ENCODE results near the gene CDK5RAP2. TPM values are rescaled to one million over a fixed set of nuclear protein-coding genes. Genes with fewer than 3 reads are reported as not detected.

Gene CDK5RAP2
- total and polyA plus RNA-seq, 2 donors: 27.5 to 31.9 TPM

- no peak for DNase-seq (ENCODE audit: extremely low spot score)
- Histone ChIP-seq H3K36me3 (ENCODE audit: insufficient read depth) (peaks cover 3% of the 10 kb centered on the region), H3K27ac (ENCODE audit: low read depth) (no peak overlapping the region), H3K4me3 (ENCODE audit: low read depth, low read length) (no peak overlapping the region), H3K4me1 (ENCODE audit: insufficient read depth) (no peaks in the 10 kb centered on the region)
- WGBS: 69% methylated on average over 11 of the region's 11 CpGs
Observed at GRCh38 chr9:120571443-120572257, 8.3 kb downstream of the CDK5RAP2 start.

GRCh38 chr9:120570296-120570695 lies 9.7 kb downstream of the CDK5RAP2 start:
- no peak for DNase-seq (ENCODE audit: extremely low spot score)
- WGBS: 98% methylated on average over 5 of the region's 5 CpGs
- peaks cover 3% of the 10 kb centered on the region for H3K36me3 ChIP-seq (ENCODE audit: insufficient read depth)
- H3K4me1 ChIP-seq (ENCODE audit: insufficient read depth): no peaks in the 10 kb centered on the region
- H3K27ac ChIP-seq (ENCODE audit: low read depth): no peak overlapping the region
- no peak overlapping the region for H3K4me3 ChIP-seq (ENCODE audit: low read depth, low read length)

DNA sequence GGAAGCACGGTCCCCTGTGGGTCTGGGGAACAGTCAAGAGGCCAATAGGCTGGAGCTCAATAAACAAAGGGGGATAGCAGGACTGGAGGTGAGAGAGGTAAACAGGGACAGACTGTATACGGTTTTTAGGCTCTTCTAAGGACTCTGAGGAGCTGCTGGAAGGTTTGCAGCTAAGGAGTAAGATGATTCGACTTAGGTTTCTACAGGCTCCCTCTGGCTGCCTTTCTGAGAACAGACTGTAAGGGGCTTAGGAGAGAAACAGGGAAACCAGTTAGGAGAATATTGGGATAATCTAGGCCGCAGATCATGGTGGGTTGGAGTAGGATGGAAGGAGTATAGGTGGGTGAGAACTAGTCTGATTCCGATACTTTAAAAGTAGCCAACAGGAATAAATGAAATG lies 10.4 kb downstream of the CDK5RAP2 start:
- DNase-seq (ENCODE audit: extremely low spot score): no peak
- H3K4me1 ChIP-seq (ENCODE audit: insufficient read depth): no peaks in the 10 kb centered on the region
- H3K36me3 ChIP-seq (ENCODE audit: insufficient read depth): peaks cover 3% of the 10 kb centered on the region
- H3K27ac ChIP-seq (ENCODE audit: low read depth): no peak overlapping the region
- 91% methylated on average over 5 of the region's 5 CpGs for WGBS
- no peak overlapping the region for H3K4me3 ChIP-seq (ENCODE audit: low read depth, low read length)

DNA sequence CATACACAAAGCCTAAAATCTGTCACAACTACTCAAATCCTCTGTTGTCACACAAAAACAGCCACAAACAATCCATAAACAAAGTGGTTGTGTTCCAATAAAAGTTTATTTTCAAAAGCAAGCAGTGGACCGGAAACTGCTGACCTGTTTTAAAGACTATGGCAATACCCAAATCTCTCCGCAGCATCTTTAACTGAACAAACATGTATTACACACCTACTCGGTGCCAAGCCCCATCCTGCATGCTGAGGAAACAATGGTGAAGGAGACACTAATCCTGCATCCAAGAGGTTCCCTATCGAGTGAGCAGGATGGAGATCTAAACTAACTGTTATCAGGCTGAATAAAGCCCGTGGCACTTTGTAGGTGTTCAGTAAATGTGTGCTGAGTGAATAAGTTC lies 11.2 kb downstream of the CDK5RAP2 start:
- H3K36me3 ChIP-seq (ENCODE audit: insufficient read depth): peaks cover 3% of the 10 kb centered on the region
- 90% methylated on average over 5 of the region's 5 CpGs for WGBS
- no peak overlapping the region for H3K4me3 ChIP-seq (ENCODE audit: low read depth, low read length)
- H3K27ac ChIP-seq (ENCODE audit: low read depth): no peak overlapping the region
- H3K4me1 ChIP-seq (ENCODE audit: insufficient read depth): no peaks in the 10 kb centered on the region
- no peak for DNase-seq (ENCODE audit: extremely low spot score)

GRCh38 chr9:120567874-120568273 lies 12.1 kb downstream of the CDK5RAP2 start:
- WGBS: 96% methylated on average over 4 of the region's 4 CpGs
- H3K4me3 ChIP-seq (ENCODE audit: low read depth, low read length): no peak overlapping the region
- no peaks in the 10 kb centered on the region for H3K4me1 ChIP-seq (ENCODE audit: insufficient read depth)
- H3K27ac ChIP-seq (ENCODE audit: low read depth): no peak overlapping the region
- peaks cover 3% of the 10 kb centered on the region for H3K36me3 ChIP-seq (ENCODE audit: insufficient read depth)
- DNase-seq (ENCODE audit: extremely low spot score): no peak

DNA sequence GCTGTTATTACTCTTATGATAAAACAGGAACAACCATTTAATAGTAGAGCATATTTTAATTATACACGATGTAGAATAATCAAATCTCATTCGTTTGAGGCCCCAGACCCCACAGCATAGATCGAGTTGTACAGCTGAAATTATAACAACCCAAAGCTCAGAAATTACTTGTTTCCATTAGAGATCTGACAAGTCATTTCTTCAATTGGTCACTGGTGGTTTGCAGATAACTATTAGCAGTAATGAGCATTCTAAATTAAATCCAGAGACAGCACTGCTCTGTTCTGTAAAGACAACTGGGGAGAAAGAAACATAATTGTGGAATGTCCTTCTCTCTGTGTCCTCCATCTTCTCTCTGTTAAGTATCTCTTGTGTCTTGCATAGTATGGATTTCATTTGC lies 12.9 kb downstream of the CDK5RAP2 start:
- peaks cover 3% of the 10 kb centered on the region for H3K36me3 ChIP-seq (ENCODE audit: insufficient read depth)
- H3K4me3 ChIP-seq (ENCODE audit: low read depth, low read length): no peak overlapping the region
- no peak for DNase-seq (ENCODE audit: extremely low spot score)
- 94% methylated on average over 3 of the region's 3 CpGs for WGBS
- H3K4me1 ChIP-seq (ENCODE audit: insufficient read depth): no peaks in the 10 kb centered on the region
- no peak overlapping the region for H3K27ac ChIP-seq (ENCODE audit: low read depth)

DNA sequence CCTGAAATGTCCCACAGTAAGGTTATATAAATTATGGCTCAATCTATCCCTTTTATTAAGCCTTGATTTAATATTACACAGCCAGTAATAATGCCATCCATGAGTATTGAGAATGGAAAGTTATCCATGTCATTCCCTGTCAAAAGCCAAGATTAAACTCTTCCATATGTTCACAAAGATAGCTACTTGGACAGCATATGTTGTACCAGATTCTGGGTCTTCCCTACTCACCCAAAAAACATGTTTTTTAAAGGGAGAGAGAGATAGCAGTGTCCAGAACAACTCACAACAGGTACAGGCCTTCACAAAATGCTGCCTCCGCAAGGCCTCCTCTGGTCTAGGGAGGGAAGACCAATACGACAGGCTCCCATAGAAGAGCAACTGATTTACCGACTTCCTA lies 15.4 kb downstream of the CDK5RAP2 start:
- DNase-seq (ENCODE audit: extremely low spot score): no peak
- Histone ChIP-seq H3K4me3 (ENCODE audit: low read depth, low read length) (no peak overlapping the region), H3K27ac (ENCODE audit: low read depth) (no peak overlapping the region), H3K36me3 (ENCODE audit: insufficient read depth) (no peaks in the 10 kb centered on the region), H3K4me1 (ENCODE audit: insufficient read depth) (no peaks in the 10 kb centered on the region)
- 98% methylated on average over 3 of the region's 3 CpGs for WGBS

DNA sequence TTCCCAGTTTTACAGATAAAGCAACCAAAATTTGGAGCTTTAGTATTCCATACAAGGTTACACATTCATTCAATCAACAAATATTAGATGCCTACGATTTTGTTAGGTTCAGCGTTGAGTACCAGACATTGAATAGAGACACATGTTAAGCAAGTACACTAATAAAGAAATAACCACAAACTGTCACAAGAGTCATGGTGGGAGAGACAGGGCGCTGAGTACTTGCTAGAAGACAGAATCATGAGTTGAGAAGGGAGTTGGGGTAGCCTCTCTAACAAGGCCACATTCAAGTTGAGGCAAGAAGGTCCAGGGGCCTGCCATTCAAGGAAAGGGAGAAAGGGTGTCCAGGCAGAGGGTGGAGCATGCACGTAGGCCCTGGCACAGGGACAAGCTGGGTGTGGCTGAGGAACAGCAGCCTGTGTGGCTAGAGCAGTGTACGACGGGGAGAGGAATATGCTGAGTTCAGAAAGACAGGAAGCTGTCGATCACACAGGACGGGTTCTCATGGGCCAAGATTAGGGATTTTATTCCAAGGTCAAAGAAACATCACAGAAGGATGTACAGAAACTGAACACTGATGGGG lies 17.0 kb downstream of the CDK5RAP2 start:
- no peak overlapping the region for H3K27ac ChIP-seq (ENCODE audit: low read depth)
- H3K36me3 ChIP-seq (ENCODE audit: insufficient read depth): no peaks in the 10 kb centered on the region
- H3K4me3 ChIP-seq (ENCODE audit: low read depth, low read length): no peak overlapping the region
- H3K4me1 ChIP-seq (ENCODE audit: insufficient read depth): no peaks in the 10 kb centered on the region
- 71% methylated on average over 8 of the region's 8 CpGs for WGBS
- DNase-seq (ENCODE audit: extremely low spot score): no peak

DNA sequence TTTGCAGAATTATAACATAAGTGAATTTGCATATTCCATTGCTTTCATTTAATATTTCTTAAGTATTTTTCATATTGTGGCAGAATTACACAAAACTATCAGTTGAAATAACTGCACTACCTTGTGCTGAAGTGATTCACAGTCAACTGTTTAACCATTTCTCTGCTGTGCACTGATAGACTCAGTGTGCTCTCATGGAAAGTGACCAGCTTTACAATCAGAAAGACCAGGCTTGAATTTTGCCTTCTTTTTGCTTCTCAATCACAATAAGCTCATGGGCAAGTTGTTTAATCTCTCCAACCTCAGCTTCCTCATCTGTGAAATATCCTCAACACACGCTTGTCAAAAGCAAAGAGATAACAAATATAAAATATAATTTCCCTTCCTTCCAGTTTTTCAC lies 18.3 kb downstream of the CDK5RAP2 start:
- Histone ChIP-seq H3K4me3 (ENCODE audit: low read depth, low read length) (no peak overlapping the region), H3K36me3 (ENCODE audit: insufficient read depth) (no peaks in the 10 kb centered on the region), H3K27ac (ENCODE audit: low read depth) (no peak overlapping the region), H3K4me1 (ENCODE audit: insufficient read depth) (no peaks in the 10 kb centered on the region)
- 91% methylated on average over 1 of the region's 1 CpG for WGBS
- no peak for DNase-seq (ENCODE audit: extremely low spot score)

- Histone ChIP-seq H3K4me3 (ENCODE audit: low read depth, low read length) (no peak overlapping the region), H3K4me1 (ENCODE audit: insufficient read depth) (no peaks in the 10 kb centered on the region), H3K27ac (ENCODE audit: low read depth) (no peak overlapping the region), H3K36me3 (ENCODE audit: insufficient read depth) (peaks cover 2% of the 10 kb centered on the region)
- 88% methylated on average over 1 of the region's 1 CpG for WGBS
- DNase-seq (ENCODE audit: extremely low spot score): no peak
Observed at GRCh38 chr9:120559546-120559945, 20.4 kb downstream of the CDK5RAP2 start.

- Histone ChIP-seq H3K4me3 (ENCODE audit: low read depth, low read length) (no peak overlapping the region), H3K4me1 (ENCODE audit: insufficient read depth) (no peaks in the 10 kb centered on the region), H3K27ac (ENCODE audit: low read depth) (no peak overlapping the region), H3K36me3 (ENCODE audit: insufficient read depth) (peaks cover 2% of the 10 kb centered on the region)
- no peak for DNase-seq (ENCODE audit: extremely low spot score)
- WGBS: 95% methylated on average over 3 of the region's 3 CpGs
Observed at GRCh38 chr9:120558454-120558853, 21.5 kb downstream of the CDK5RAP2 start.

DNA sequence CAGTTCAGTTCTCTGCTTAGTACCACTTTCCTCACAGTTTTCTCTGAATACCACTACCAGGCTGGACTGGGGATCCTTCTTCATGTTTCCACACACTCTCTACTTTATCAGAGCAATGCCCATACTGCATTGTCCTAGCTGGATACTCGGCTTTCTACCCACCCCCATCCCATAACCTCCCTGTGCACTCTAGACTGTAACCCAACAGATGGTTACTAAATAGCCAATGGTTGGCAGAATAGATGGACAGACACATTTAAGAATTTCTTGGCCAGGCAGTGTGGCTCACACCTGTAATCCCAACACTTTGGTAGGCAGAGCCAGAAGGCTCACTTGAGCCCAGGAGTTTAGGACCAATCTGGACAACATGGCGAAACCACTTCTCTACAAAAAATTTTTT lies 22.8 kb downstream of the CDK5RAP2 start:
- H3K4me1 ChIP-seq (ENCODE audit: insufficient read depth): no peaks in the 10 kb centered on the region
- H3K27ac ChIP-seq (ENCODE audit: low read depth): no peak overlapping the region
- no peak for DNase-seq (ENCODE audit: extremely low spot score)
- peaks cover 2% of the 10 kb centered on the region for H3K36me3 ChIP-seq (ENCODE audit: insufficient read depth)
- WGBS: 43% methylated on average over 2 of the region's 2 CpGs
- no peak overlapping the region for H3K4me3 ChIP-seq (ENCODE audit: low read depth, low read length)

DNA sequence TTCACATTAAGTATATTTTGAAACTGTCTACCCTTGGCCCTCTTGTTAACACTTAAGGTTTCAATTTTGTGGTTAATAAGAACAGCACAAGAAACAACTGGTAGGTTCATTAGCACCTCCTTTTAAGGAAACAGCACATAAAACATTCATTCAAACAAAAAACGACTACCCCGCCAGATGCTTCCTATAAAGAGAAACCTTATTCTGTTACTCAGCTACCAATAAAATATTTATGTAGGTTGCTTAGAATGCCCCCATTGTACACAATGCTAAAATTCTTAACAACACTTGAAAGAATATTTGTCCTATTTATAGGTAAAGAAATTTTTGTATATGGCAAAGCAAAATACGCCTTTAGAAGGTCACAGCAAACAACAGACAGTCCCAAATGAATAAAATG lies 23.2 kb downstream of the CDK5RAP2 start:
- WGBS: 81% methylated on average over 3 of the region's 3 CpGs
- Histone ChIP-seq H3K27ac (ENCODE audit: low read depth) (no peak overlapping the region), H3K4me1 (ENCODE audit: insufficient read depth) (no peaks in the 10 kb centered on the region), H3K4me3 (ENCODE audit: low read depth, low read length) (no peak overlapping the region), H3K36me3 (ENCODE audit: insufficient read depth) (peaks cover 2% of the 10 kb centered on the region)
- DNase-seq (ENCODE audit: extremely low spot score): no peak

DNA sequence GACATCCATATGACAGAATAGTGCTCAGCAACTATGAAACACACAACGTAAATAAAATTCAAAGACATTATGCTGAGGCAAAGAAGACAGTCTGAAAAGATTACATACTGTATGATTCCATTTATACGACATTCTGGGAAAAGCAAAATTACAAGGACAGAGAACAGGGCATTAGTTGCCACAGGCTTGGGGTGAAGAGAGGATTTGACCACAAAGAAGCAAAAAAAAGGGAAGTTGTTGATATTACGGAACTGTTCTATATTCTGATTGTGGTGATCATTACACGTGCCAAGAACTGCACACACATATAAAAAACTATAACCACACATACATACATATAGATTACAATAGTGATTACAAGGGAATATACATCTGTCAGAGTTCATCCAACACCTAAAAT lies 24.1 kb downstream of the CDK5RAP2 start:
- 87% methylated on average over 4 of the region's 4 CpGs for WGBS
- no peak overlapping the region for H3K4me3 ChIP-seq (ENCODE audit: low read depth, low read length)
- no peak for DNase-seq (ENCODE audit: extremely low spot score)

More for the DNA sequence above, 24.1 kb downstream of the CDK5RAP2 start:
- Histone ChIP-seq H3K36me3 (ENCODE audit: insufficient read depth) (peaks cover 2% of the 10 kb centered on the region), H3K4me1 (ENCODE audit: insufficient read depth) (no peaks in the 10 kb centered on the region), H3K27ac (ENCODE audit: low read depth) (no peak overlapping the region)

Measured in urinary bladder (tissue), 4 donors.